ENCODE data around the gene PRKCB.

PRKCB gene

GRCh38 chr16:23861874-23862273 lies 26.1 kb downstream of the PRKCB start:
- H3K4me3 ChIP-seq (ENCODE audit: low read depth, low read length) = no peak overlapping the region
- no peak overlapping the region for H2AFZ ChIP-seq
- no peak overlapping the region for H3K4me2 ChIP-seq (ENCODE audit: low read length)
- H3K36me3 ChIP-seq (ENCODE audit: control insufficient read depth, insufficient read depth, low read length) = no peaks in the 10 kb centered on the region
- no peaks in the 10 kb centered on the region for H3K79me2 ChIP-seq
- no peak overlapping the region for H3K9ac ChIP-seq
- H3K27me3 ChIP-seq (ENCODE audit: control insufficient read depth, insufficient read depth, low read length) = no peaks in the 10 kb centered on the region
- no peaks in the 10 kb centered on the region for H3K9me3 ChIP-seq (ENCODE audit: control insufficient read depth, low read length)
- H3K4me1 ChIP-seq = no peaks in the 10 kb centered on the region
- no peak overlapping the region for H3K27ac ChIP-seq
- TF ChIP-seq, protein P1, sequence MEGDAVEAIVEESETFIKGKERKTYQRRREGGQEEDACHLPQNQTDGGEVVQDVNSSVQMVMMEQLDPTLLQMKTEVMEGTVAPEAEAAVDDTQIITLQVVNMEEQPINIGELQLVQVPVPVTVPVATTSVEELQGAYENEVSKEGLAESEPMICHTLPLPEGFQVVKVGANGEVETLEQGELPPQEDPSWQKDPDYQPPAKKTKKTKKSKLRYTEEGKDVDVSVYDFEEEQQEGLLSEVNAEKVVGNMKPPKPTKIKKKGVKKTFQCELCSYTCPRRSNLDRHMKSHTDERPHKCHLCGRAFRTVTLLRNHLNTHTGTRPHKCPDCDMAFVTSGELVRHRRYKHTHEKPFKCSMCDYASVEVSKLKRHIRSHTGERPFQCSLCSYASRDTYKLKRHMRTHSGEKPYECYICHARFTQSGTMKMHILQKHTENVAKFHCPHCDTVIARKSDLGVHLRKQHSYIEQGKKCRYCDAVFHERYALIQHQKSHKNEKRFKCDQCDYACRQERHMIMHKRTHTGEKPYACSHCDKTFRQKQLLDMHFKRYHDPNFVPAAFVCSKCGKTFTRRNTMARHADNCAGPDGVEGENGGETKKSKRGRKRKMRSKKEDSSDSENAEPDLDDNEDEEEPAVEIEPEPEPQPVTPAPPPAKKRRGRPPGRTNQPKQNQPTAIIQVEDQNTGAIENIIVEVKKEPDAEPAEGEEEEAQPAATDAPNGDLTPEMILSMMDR (IDR thresholded peaks at IDR 0.05) = no peak

- Histone ChIP-seq H3K9me3 (ENCODE audit: control insufficient read depth, low read length) (no peaks in the 10 kb centered on the region), H3K27me3 (ENCODE audit: control insufficient read depth, insufficient read depth, low read length) (no peaks in the 10 kb centered on the region), H3K27ac (no peak overlapping the region)
Observed at GRCh38 chr16:23862556-23862955, 26.8 kb downstream of the PRKCB start.

GRCh38 chr16:23863511-23864422 lies 28.0 kb downstream of the PRKCB start:
- Histone ChIP-seq H2AFZ (no peak overlapping the region), H3K4me2 (ENCODE audit: low read length) (no peak overlapping the region), H3K4me3 (ENCODE audit: low read depth, low read length) (no peak overlapping the region), H3K27ac (no peak overlapping the region), H3K4me1 (no peaks in the 10 kb centered on the region), H3K9ac (no peak overlapping the region), H3K79me2 (no peaks in the 10 kb centered on the region), H3K36me3 (ENCODE audit: control insufficient read depth, insufficient read depth, low read length) (no peaks in the 10 kb centered on the region), H3K27me3 (ENCODE audit: control insufficient read depth, insufficient read depth, low read length) (no peaks in the 10 kb centered on the region), H3K9me3 (ENCODE audit: control insufficient read depth, low read length) (no peaks in the 10 kb centered on the region)
- TF ChIP-seq, protein P1 (IDR thresholded peaks at IDR 0.05) = no peak

More at GRCh38 chr16:23862556-23862955, 26.8 kb downstream of the PRKCB start:
- no peak overlapping the region for H2AFZ ChIP-seq
- no peak overlapping the region for H3K4me3 ChIP-seq (ENCODE audit: low read depth, low read length)
- no peaks in the 10 kb centered on the region for H3K36me3 ChIP-seq (ENCODE audit: control insufficient read depth, insufficient read depth, low read length)
- no peak overlapping the region for H3K9ac ChIP-seq
- no peaks in the 10 kb centered on the region for H3K79me2 ChIP-seq
- no peak overlapping the region for H3K4me2 ChIP-seq (ENCODE audit: low read length)
- H3K4me1 ChIP-seq = no peaks in the 10 kb centered on the region
- TF ChIP-seq, protein P1 (IDR thresholded peaks at IDR 0.05) = no peak

GRCh38 chr16:23865853-23866252 lies 30.1 kb downstream of the PRKCB start:
- Histone ChIP-seq H3K27ac (no peak overlapping the region), H3K4me2 (ENCODE audit: low read length) (no peak overlapping the region), H3K4me3 (ENCODE audit: low read depth, low read length) (no peak overlapping the region), H3K4me1 (no peaks in the 10 kb centered on the region), H2AFZ (no peak overlapping the region), H3K79me2 (no peaks in the 10 kb centered on the region), H3K9me3 (ENCODE audit: control insufficient read depth, low read length) (no peaks in the 10 kb centered on the region), H3K9ac (no peak overlapping the region), H3K27me3 (ENCODE audit: control insufficient read depth, insufficient read depth, low read length) (no peaks in the 10 kb centered on the region), H3K36me3 (ENCODE audit: control insufficient read depth, insufficient read depth, low read length) (no peaks in the 10 kb centered on the region)
- TF ChIP-seq, protein P1 (IDR thresholded peaks at IDR 0.05) = no peak

All from parathyroid adenoma (tissue), 2 donors.